Upper lobe of left lung (tissue), 4 donors: Measurements from ENCODE around the gene CYLD.

Experiments
- POLR2AphosphoS5 ChIP-seq, 2 donors: sonication (generic); formaldehyde crosslinking; IDR thresholded peaks; one replicate each; pipeline ENCODE4 v1.5.1; 2017; ENCODE audit warnings: antibody characterized with exemption in 2 of 2
- TF ChIP-seq, protein P1 (sequence below), 6 experiments: fragments of 450-650 bp in 4 of 6; fragments of 200-600 bp in 2 of 6; sonication (generic) in 2 of 6; IDR thresholded peaks; one replicate each; pipeline ENCODE4 v1.5.1; 2016 to 2019; ENCODE audit warnings: antibody characterized with exemption in 6 of 6

DNA sequence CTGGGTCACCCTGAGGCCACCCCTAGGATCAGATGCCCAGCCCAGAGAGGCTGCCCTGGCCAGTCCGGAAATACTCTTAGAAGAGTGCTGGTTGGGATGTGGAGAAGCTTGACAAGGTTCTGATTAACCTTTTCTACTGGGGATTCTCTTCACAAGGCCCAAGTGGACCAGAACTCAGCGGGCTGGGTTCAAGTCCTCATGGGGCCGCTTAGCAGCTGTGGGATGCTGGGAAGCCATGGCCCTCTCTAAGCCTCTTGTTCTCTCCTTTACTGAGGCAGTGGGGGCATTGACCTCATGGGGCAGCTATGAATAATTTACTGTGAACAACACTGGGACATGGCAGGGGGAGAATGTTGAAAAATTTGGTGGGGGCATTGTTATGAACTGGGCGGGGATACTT is 92.8 kb downstream of the CYLD start:
- TF ChIP-seq, protein P1, sequence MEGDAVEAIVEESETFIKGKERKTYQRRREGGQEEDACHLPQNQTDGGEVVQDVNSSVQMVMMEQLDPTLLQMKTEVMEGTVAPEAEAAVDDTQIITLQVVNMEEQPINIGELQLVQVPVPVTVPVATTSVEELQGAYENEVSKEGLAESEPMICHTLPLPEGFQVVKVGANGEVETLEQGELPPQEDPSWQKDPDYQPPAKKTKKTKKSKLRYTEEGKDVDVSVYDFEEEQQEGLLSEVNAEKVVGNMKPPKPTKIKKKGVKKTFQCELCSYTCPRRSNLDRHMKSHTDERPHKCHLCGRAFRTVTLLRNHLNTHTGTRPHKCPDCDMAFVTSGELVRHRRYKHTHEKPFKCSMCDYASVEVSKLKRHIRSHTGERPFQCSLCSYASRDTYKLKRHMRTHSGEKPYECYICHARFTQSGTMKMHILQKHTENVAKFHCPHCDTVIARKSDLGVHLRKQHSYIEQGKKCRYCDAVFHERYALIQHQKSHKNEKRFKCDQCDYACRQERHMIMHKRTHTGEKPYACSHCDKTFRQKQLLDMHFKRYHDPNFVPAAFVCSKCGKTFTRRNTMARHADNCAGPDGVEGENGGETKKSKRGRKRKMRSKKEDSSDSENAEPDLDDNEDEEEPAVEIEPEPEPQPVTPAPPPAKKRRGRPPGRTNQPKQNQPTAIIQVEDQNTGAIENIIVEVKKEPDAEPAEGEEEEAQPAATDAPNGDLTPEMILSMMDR (IDR thresholded peaks at IDR 0.05), result no peak
- no peak for TF ChIP-seq POLR2AphosphoS5 (IDR thresholded peaks at IDR 0.05)
